HepG2 (cell line): ENCODE results near the gene TTYH1. TPM values are rescaled to one million over a fixed set of nuclear protein-coding genes. Genes with fewer than 3 reads are reported as not detected.

Experiments used
- BORCS8-MEF2B ChIP-seq: sonication (generic); formaldehyde crosslinking; IDR thresholded peaks from 2 replicates; pipeline ENCODE4 v1.8.0; 2022; ENCODE audit warnings: mild to moderate bottlenecking, missing genetic modification reagents
- CHCHD3 ChIP-seq: sonication (generic); formaldehyde crosslinking; IDR thresholded peaks from 2 replicates; pipeline ENCODE4 v1.8.0; 2022; ENCODE audit warnings: mild to moderate bottlenecking, missing genetic modification reagents, moderate library complexity
- KDM5A ChIP-seq: fragments of 200-600 bp; sonication (generic); IDR thresholded peaks from 2 replicates; pipeline ENCODE4 v1.7.0; 2018; ENCODE audit warnings: antibody characterized with exemption, mild to moderate bottlenecking, low read length, borderline replicate concordance
- MTF2 ChIP-seq: sonication (generic); formaldehyde crosslinking; IDR thresholded peaks from 2 replicates; pipeline ENCODE4 v1.5.0; 2020; ENCODE audit warnings: missing genetic modification reagents, borderline replicate concordance
- NCOA1 ChIP-seq: sonication (generic); formaldehyde crosslinking; IDR thresholded peaks from 2 replicates; pipeline ENCODE4 v1.9.0; 2021; ENCODE audit warnings: missing genetic modification reagents
- RORA ChIP-seq: sonication (generic); formaldehyde crosslinking; IDR thresholded peaks from 2 replicates; pipeline ENCODE4 v1.5.0; 2020; ENCODE audit warnings: mild to moderate bottlenecking, missing genetic modification reagents, moderate library complexity
- SP4 ChIP-seq: sonication (generic); formaldehyde crosslinking; IDR thresholded peaks from 2 replicates; pipeline ENCODE4 v1.8.1; 2023; ENCODE audit warnings: mild to moderate bottlenecking, missing genetic modification reagents
- SRSF1 ChIP-seq: fragments of 200-400 bp; formaldehyde crosslinking; optimal IDR thresholded peaks from 2 replicates; pipeline ENCODE3; 2017; ENCODE audit warnings: mild to moderate bottlenecking, low read depth, low read length, moderate library complexity
- TAF15 ChIP-seq: fragments of 200-400 bp; formaldehyde crosslinking; IDR thresholded peaks from one replicate; pipeline ENCODE4 v1.6.1; 2018; ENCODE audit warnings: mild to moderate bottlenecking, low read depth, low read length; ENCODE audit not compliant: poor library complexity, severe bottlenecking
- ZNF136 ChIP-seq: sonication (generic); formaldehyde crosslinking; IDR thresholded peaks from 2 replicates; pipeline ENCODE4 v1.8.1; 2022; ENCODE audit warnings: low read depth, mild to moderate bottlenecking, moderate library complexity, missing genetic modification reagents
- ZNF569 ChIP-seq: sonication (generic); formaldehyde crosslinking; IDR thresholded peaks from 2 replicates; pipeline ENCODE4 v1.5.0; 2020; ENCODE audit warnings: mild to moderate bottlenecking, missing genetic modification reagents, moderate library complexity, borderline replicate concordance
- polyA plus RNA-seq, 8 experiments: library from polyadenylated mRNA; depleted of rRNA in 3 of 8; stranded (reverse) in 7 of 8; unstranded in 1 of 8; fragments of >200 nt; fragmentation: Illumina TruSeq in 4 of 8; extraction: Trizol in 4 of 8; gene quantifications; 2 replicates each; pipeline versions ENCODE4 v1.2.1 to v1.2.3, GENCODE V29; 2011 to 2016; ENCODE audit warnings: low read depth in 4 of 8, missing spikeins in 1 of 8, mixed read lengths in 1 of 8; ENCODE audit not compliant: insufficient read depth in 1 of 8
- total RNA-seq, 5 experiments: library from RNA; depleted of rRNA; stranded (reverse); fragments of >200 nt; fragmentation: Illumina TruSeq; extraction: Trizol; gene quantifications; 2 replicates each; pipeline ENCODE4 v1.2.3, GENCODE V29; 2016; ENCODE audit warnings: low read depth in 1 of 5
- TF ChIP-seq, protein P1 (sequence below): fragments of 450-650 bp; IDR thresholded peaks from 2 replicates; pipeline ENCODE4 v1.6.1; 2016
- TF ChIP-seq, protein P2 (sequence below): IDR thresholded peaks from 2 replicates; pipeline ENCODE4 v1.6.1; 2016; ENCODE audit warnings: control low read depth
- TF ChIP-seq, protein P3 (sequence below): sonication (generic); formaldehyde crosslinking; IDR thresholded peaks from 2 replicates; pipeline ENCODE4 v1.4.0; 2020; ENCODE audit warnings: mild to moderate bottlenecking, missing genetic modification reagents
- TF ChIP-seq, protein P4 (sequence below): sonication (generic); formaldehyde crosslinking; IDR thresholded peaks from 2 replicates; pipeline ENCODE4 v1.4.0; 2020; ENCODE audit warnings: missing genetic modification reagents, low read depth, mild to moderate bottlenecking, borderline replicate concordance
- TF ChIP-seq, protein P5 (sequence below): sonication (generic); formaldehyde crosslinking; IDR thresholded peaks from 2 replicates; pipeline ENCODE4 v1.5.0; 2020; ENCODE audit warnings: missing genetic modification reagents, mild to moderate bottlenecking, borderline replicate concordance
- TF ChIP-seq, protein P6 (sequence below): sonication (generic); formaldehyde crosslinking; IDR thresholded peaks from 2 replicates; pipeline ENCODE4 v1.8.1; 2023; ENCODE audit warnings: mild to moderate bottlenecking, missing genetic modification reagents, borderline replicate concordance

The TTYH1 gene
- total and polyA plus RNA-seq, 2 of the 13 experiments (the other 11 are each of a cell fraction or from before 2014, with no cell fraction given) = 6.9 to 19.9 TPM

DNA sequence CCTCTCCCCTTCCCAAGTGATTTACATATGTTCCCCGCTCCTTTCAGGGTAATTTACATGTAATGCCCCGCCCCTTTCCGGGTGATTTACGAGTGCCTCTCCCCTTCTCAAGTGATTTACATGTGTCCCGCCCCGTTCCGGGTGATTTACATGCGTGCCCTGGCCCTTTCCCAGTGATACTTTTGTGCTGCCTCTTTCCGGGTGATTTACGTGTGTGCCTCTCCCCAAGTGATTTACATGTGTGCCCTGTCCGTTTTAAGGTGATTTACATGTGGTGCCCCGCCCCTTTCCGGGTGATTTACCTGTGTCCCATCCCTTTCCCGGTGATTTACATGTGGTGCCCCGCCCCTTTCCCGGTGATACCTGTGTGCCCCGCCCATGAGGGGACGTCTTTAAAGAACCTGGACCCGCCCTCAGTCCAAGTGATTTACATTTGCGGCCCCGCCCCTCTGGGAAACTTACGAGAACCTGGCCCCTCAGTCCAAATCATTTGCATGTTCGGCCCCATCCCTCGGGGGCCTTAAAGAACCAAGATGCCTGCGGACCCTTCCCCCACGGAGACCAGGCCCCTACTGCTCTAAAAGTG is 48.9 kb downstream of the TTYH1 start (continued):
- TF ChIP-seq ZNF569 (CRISPR knock-in tag) (0 out of 2 replicates have a peak, but pooled peaks have one; percentile 58), NCOA1 (CRISPR knock-in tag) (no peak), ZNF136 (CRISPR knock-in tag) (0 out of 2 replicates have a peak, but pooled peaks have one; percentile 19), SRSF1 (peak; percentile 78), KDM5A (peak; percentile 17; the same call in 1 of the 2 replicates), CHCHD3 (CRISPR knock-in tag) (no peak), TAF15 (no peak), BORCS8-MEF2B (CRISPR knock-in tag) (peak; percentile 19; the same call in 1 of the 2 replicates), MTF2 (CRISPR knock-in tag) (0 out of 2 replicates have a peak, but pooled peaks have one; percentile 37), SP4 (CRISPR knock-in tag) (peak; percentile 89), RORA (CRISPR knock-in tag) (no peak)
- TF ChIP-seq, protein P1, sequence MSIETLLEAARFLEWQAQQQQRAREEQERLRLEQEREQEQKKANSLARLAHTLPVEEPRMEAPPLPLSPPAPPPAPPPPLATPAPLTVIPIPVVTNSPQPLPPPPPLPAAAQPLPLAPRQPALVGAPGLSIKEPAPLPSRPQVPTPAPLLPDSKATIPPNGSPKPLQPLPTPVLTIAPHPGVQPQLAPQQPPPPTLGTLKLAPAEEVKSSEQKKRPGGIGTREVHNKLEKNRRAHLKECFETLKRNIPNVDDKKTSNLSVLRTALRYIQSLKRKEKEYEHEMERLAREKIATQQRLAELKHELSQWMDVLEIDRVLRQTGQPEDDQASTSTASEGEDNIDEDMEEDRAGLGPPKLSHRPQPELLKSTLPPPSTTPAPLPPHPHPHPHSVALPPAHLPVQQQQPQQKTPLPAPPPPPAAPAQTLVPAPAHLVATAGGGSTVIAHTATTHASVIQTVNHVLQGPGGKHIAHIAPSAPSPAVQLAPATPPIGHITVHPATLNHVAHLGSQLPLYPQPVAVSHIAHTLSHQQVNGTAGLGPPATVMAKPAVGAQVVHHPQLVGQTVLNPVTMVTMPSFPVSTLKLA = peak; percentile 87
- TF ChIP-seq, protein P2, sequence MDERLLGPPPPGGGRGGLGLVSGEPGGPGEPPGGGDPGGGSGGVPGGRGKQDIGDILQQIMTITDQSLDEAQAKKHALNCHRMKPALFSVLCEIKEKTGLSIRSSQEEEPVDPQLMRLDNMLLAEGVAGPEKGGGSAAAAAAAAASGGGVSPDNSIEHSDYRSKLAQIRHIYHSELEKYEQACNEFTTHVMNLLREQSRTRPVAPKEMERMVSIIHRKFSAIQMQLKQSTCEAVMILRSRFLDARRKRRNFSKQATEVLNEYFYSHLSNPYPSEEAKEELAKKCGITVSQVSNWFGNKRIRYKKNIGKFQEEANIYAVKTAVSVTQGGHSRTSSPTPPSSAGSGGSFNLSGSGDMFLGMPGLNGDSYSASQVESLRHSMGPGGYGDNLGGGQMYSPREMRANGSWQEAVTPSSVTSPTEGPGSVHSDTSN = peak; percentile 36; the same call in 1 of the 2 replicates
- TF ChIP-seq, protein P3, sequence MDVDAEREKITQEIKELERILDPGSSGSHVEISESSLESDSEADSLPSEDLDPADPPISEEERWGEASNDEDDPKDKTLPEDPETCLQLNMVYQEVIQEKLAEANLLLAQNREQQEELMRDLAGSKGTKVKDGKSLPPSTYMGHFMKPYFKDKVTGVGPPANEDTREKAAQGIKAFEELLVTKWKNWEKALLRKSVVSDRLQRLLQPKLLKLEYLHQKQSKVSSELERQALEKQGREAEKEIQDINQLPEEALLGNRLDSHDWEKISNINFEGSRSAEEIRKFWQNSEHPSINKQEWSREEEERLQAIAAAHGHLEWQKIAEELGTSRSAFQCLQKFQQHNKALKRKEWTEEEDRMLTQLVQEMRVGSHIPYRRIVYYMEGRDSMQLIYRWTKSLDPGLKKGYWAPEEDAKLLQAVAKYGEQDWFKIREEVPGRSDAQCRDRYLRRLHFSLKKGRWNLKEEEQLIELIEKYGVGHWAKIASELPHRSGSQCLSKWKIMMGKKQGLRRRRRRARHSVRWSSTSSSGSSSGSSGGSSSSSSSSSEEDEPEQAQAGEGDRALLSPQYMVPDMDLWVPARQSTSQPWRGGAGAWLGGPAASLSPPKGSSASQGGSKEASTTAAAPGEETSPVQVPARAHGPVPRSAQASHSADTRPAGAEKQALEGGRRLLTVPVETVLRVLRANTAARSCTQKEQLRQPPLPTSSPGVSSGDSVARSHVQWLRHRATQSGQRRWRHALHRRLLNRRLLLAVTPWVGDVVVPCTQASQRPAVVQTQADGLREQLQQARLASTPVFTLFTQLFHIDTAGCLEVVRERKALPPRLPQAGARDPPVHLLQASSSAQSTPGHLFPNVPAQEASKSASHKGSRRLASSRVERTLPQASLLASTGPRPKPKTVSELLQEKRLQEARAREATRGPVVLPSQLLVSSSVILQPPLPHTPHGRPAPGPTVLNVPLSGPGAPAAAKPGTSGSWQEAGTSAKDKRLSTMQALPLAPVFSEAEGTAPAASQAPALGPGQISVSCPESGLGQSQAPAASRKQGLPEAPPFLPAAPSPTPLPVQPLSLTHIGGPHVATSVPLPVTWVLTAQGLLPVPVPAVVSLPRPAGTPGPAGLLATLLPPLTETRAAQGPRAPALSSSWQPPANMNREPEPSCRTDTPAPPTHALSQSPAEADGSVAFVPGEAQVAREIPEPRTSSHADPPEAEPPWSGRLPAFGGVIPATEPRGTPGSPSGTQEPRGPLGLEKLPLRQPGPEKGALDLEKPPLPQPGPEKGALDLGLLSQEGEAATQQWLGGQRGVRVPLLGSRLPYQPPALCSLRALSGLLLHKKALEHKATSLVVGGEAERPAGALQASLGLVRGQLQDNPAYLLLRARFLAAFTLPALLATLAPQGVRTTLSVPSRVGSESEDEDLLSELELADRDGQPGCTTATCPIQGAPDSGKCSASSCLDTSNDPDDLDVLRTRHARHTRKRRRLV (CRISPR knock-in tag) = peak; percentile 98
- TF ChIP-seq, protein P4, sequence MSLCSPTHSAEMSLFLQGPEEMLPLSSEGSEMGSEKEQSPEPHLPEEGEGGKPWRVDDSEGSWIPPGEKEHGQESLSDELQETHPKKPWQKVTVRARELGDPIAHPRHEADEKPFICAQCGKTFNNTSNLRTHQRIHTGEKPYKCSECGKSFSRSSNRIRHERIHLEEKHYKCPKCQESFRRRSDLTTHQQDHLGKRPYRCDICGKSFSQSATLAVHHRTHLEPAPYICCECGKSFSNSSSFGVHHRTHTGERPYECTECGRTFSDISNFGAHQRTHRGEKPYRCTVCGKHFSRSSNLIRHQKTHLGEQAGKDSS (CRISPR knock-in tag) = 0 out of 2 replicates have a peak, but pooled peaks have one; percentile 37
- TF ChIP-seq, protein P5, sequence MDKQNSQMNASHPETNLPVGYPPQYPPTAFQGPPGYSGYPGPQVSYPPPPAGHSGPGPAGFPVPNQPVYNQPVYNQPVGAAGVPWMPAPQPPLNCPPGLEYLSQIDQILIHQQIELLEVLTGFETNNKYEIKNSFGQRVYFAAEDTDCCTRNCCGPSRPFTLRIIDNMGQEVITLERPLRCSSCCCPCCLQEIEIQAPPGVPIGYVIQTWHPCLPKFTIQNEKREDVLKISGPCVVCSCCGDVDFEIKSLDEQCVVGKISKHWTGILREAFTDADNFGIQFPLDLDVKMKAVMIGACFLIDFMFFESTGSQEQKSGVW (CRISPR knock-in tag) = no peak
- TF ChIP-seq, protein P6, sequence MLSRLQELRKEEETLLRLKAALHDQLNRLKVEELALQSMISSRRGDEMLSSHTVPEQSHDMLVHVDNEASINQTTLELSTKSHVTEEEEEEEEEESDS (CRISPR knock-in tag) = 0 out of 2 replicates have a peak, but pooled peaks have one; percentile 10
